Activated CD8-positive, alpha-beta memory T cell treated with anti-CD3 and anti-CD28 coated beads, Interleukin-2, amount 50 U/mL, for 4 hours (primary cell): Measurements from ENCODE around the gene SNAP47.

Experiments used
- DNase-seq: peaks from one replicate; pipeline ENCODE4 v3.0.0-alpha.2; 2020

The SNAP47 gene

DNA sequence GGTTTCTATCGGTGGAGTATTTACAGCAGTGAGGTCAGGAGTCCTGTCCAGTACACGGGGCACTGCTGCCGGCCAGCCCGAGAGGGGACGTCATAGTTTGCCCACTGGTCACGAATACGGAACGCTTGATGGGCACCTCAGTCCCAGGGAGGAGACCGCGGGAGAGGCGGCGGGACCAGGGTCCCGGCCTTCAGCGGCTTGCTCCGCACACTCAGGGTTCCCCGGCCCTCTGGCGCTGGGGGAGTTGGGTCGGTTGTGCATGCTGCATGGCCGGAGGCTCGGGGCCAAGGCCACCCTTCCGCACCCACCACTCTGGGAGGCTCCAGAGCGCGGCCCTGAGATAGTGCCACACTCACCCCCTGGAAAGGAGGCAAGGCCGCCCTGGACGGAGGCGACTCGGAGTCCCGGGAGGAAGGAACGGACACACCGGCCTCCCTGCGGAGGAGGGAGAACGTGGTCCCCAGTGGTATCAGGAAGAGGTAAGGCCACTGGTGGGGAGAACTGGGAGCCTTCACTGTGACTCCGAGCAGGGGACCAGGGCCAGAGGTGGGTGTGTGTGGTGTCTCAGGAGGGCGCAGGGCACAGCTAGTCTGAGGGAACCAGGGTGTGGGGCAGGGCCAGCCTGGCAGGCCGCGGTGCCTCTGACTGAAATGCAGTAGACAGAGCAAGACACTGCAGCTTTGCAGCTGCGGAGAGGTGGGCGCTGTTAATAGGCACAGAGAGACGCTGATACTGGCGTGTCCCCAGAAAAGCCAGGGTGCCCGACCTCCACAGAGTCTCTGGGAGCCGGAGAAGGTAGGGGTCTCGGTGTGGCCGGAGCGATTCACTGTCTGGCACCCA lies 51.7 kb downstream of the SNAP47 start:
- peak; percentile 24 for DNase-seq

DNA sequence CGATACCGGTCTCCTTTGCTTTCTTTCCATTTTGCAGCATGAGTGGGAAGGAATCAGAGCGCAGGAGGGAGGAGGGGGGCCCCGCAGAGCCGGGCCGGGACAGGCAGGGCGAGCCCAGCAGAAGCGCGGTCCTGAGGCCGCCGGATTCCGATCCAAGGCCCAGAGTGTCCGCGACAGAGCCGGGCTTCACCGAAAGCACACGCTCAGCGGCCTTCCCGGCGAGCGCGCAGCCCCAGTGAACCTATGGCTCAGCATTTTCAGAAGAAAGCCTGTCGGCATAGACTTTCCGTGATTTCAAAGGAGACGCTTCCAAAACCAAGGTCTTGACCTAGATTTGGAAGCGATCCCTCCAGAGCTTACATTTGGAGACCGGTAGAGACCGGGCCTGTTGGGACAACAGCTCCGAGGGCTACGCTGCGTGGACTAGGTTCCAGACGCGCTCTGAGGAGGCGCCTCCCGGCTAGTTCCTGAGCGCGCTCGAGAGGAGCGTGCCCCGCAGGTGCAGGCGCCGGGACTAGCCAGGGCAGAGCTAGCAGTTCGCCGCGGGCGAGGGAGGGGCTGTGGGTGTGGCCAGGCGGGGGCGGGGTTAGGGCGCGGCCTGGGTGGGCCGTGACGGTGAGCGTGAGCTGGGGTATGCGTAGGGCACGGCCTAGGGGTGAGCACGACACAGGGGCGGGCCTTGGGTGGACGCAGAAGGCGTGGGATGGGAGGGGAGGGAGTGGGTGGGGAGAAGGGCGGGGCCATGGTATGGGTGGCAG lies 52.5 kb downstream of the SNAP47 start:
- peak; percentile 96 for DNase-seq

DNA sequence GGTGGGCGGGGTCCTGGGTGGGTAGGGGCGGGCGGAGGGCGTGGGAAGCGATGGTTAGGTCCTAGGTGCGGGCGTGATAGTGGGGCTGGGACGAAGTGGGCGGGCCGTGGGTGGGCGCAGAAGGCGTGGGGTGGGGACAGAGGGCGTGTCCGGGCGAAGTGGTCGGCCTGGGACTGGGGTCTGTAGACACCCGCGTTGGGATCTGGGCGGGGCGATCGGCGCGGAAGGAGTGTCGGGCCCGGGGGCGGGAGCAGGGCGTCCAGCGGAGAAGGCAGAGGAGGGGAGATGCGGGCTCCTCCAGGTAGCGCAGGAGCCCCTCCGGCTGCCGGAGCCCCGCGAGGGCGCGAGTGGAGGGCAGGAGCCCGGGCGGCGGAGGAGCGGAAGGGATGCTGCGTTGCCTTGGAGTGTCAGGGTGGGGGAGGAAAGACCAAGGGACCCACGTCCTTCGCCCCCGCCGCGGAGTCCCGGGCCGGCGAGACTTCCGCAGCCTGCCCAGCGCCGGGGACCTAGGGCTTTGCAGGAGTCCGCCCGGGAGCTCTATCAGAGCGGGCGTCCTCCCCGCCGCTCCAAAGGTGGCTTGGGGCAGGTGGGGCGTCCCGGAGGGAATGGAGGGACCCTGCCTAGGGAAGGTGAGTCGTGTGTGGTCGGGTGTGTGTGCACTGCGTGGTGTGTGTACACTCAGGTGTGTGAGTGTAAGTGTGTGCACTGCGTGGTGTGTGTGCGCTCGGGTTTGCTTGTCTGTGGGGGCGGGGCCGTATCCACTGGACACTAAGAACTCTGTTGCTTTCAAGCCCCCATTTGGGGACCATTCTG lies 53.2 kb downstream of the SNAP47 start:
- DNase-seq = peak; percentile 32

DNA sequence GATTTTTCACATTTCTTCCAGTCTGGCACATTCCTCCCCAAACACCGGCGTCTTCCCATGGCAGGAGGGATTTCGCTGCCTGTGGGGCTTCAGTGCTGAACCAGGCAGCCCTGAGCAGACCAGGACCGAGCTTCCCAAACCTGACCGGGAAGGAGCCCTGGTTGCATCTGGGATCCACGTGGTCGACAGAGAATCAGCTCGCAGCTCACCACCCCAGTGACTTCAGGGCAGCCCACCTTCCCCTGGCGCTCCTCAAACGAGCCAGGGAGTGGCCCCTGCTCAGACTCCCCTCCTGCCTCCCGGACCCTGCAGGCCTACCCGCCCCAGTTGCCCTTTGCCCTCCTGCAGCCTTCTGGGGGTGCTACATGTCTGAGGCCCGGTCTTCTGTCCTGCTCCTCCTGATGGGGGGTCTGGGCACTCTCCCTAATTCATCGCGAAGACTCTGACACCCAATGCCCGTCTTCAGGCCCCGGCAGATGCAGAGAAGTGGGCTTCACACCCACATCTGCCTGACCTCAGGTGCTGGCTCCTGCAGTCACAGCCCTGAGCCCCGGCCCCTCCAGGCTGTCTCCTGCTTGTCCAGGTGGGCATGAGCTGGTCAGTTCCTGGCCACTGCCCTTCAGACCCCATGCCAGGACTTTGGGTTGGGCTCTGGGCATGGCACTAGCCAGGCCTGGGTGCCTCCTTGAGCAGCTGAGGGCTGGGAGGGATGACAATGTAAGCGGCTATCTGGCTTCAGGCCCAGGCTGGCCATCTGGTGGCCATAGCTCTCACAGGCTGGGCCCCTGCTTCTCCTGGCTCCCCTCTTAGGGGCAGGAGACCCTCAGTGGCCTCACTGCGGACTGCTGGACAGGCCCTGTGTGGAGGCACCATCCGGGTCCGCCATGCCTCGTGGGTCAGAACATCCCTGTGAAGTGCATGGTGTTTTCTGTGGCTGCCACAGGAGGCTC lies 54.1 kb downstream of the SNAP47 start:
- DNase-seq = peak; percentile 16

DNA sequence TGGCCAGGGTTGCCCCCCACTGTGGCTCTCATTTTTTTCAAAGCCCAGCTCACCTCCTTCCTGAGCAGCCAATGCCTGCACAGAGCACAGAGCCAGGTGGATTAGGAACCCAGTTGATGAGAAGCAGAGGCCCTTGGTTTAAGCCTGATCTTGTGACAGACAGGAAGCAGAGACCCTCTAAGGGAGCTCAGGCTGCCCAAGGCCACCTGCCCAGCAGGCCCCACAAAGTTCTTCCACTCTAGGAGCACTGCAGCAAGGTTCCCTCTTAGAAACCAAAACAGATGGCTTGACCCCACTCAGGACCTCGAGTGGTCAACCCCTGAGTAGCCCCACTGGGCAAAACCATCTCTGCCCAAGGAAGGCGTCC lies 54.8 kb downstream of the SNAP47 start:
- no peak for DNase-seq

DNA sequence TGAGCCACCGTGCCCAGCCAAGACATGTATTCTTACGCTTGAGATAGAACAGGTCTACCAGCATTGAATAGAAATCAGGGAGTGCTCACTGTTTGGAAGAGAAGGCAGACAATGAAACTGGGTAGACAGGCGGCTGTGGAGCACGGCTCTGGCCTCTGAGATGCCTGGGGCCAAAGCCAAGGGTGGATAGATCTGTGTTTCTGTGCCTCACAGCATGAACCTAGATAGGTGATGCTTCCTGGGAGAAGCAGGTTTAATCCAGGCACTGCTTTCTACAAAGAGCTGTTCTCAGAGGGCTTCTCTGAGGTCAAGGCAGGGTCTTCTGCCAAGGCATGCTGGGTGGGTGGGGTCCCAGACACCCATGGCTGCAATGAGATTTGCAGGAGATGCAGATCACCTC lies 55.6 kb downstream of the SNAP47 start:
- no peak for DNase-seq

DNA sequence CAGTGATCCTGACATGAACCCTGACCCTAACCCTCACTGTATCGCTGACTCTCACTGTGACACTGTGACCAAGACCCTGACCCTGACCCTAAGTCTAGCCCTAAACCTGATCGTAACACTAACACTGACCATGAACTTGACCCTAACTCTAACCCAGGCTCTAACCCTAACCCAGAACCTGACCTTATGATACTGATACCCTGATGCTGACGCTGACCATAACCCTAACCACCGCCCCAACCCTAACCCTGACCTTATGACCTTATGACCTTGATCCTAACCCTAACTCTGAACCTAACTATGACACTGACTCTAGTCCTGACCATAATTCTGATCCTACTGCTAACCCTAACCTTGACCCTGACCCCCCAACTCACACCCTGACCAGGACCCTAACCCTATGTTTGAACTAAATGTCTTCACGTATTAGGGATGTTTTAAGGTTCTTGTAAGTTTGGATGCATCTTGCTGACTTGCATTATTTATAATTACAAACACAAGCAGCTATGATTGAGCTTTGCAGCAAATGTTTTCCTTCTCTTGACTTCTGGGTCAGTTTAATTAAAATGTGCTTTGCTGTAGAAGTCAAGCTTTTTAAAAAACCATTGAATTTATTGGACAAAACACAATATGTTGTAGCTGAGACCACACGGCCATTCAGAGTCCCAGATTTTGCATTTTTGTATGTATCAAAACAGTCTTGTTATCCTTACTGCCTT lies 56.3 kb downstream of the SNAP47 start:
- no peak for DNase-seq

DNA sequence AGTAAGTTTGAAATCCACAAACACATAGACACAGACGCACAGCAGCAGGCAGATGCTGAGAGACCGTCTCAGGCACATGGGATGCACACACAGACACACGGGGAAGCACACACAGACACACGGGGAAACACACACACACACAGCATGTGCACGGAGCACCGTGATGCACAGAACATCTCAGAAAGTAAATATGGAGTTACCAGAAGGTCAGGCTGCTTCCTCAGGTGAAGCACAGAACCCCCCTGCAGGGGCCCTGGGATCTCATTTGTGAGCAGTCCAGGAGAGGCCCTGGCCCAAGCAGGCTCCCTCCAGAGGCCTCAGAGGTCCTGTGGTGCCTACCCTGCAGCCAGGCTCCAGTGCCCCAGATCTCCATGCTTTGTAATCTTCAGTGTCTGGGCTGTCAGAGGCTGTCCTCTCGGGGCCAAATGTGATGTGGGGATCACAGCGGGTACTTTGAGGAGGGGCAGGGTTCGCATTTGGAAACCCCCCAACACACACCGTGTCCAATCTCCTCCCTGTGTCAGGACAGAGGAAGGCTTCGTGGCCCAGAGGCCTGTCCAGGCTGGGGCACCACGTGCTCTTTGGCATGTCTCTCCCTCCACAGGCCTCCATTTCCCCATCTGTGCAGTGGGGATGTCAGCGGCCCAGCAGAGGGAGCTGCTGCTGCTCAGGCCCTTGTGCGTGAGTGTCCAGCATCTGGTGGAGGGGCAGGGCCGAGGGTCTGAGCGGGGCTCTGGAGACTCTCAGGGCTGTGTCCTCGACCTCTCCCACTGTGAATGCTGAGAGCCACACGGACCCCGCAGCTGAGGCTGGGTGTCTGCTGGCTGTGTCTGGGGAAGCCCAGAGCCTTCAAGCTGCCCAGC lies 57.2 kb downstream of the SNAP47 start:
- no peak for DNase-seq

DNA sequence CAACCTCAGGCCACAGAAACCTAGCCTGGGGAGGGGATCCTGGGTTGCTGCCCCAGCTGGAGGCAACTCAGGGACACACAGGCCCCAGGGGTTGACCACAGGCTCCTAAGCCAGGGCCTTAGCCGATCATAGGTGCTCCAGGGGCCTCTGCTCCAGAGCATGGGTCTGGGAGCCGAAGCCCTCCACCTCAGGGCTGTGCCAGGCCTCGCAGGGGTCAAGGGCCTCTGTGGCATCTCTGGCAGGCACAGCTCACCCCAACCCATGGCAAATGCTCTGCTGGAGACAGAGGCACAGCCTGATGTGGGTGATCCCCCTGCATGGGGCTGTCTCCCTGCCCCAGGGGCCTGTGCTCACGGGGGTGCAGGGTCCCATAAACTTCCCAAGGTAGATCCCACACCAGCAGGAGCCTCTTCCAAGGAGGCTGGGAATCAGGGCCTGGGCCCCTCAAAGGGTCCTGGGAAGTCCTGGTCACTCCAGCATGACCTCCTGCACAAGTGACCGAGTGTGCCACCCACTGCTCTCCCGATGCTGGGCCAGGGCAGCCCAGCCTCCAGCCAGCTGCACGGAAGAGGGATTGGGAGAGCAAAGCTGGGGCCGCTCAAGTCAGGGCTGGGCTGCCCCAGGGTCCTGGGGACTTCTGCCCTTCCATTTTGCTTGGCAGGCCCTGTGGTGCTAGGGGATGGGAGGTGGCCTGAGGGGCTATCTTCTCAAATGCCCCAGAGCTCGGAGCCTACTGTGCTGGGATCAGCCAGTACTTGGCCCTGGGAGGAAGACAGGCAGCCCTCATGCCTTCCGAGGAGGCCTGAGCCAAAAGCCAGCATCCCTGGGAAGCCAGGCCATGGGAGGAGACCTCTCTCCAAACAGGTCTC lies 58.1 kb downstream of the SNAP47 start:
- DNase-seq = no peak

DNA sequence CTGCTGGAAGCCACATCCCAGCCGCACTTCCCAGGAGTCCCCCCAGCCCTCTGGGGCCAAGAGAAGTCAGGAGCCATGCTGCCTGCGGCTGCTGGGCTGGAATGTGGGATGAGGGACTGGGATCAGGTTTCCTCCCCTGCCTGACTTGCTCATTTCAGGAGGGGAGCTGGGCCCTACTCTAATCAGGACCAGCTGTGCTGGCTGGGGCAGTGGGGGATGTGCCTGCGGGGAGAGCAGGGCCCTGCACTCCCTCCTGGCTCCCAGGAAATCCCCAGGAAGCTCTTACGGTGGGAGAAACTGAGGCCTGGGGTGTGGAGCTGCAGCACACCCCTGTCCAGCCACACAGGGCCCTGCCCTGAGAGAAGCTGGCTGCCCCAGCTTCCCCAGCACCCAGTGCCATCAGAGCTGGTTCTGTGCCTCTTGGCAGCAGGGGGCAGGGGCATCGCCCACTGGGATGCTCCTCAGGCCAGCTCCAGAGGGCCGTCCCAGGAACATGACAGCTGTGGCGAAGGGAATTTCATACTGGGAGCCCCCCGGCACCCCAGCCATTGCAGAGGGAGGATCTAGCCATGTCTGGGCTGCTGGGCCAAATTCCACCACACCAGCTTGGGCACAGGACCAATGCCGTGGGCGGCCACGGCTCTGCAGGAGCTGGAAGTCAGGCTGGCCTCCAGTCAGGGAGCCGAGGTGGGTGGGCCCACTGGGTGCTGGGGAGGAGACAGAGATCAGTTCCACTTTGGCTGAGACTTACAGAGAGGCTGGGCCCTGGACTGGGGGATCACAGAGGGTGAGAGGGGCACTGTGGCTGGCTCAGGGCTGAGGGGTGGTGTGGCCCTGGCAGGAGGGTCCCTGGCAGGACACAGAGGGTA lies 58.9 kb downstream of the SNAP47 start:
- DNase-seq = no peak

DNA sequence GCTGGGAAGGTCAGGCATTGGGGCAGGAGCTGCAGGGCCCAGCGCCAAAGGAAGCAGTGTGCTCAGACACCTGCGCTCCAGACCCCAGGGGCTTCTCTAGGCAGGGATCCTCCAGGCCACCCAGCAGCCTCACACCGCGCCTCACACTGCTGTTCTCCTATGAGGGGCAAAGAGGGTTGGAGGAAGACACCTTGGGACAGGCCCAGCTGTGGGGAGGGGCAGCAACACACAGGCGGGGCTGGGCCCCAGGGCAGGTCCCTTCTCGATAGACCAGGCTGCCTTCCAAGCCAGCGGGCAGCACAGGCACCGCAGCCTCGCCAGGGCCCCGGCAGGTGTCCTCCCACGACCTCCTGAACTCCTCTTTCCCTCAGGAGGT lies 59.6 kb downstream of the SNAP47 start:
- DNase-seq = no peak

DNA sequence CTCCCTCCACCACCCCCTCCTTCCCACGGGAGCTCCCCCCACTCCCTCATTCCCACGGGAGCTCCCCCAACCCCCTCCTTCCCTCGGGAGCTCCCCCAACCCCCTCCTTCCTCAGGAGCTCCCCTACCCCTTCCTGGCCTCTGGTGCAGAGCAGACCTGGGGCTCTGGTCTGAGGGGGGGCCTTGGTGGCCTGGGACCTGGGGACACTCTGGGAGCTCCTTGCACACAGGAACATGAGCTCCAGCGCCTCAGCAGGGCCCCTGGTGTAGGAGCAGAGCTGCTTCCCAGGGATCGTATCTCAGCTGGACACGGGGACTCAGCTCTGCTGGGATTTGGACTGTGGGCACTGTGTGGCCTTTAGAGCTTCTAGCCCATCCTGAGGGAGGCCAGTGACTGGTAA lies 60.5 kb downstream of the SNAP47 start:
- DNase-seq = no peak

DNA sequence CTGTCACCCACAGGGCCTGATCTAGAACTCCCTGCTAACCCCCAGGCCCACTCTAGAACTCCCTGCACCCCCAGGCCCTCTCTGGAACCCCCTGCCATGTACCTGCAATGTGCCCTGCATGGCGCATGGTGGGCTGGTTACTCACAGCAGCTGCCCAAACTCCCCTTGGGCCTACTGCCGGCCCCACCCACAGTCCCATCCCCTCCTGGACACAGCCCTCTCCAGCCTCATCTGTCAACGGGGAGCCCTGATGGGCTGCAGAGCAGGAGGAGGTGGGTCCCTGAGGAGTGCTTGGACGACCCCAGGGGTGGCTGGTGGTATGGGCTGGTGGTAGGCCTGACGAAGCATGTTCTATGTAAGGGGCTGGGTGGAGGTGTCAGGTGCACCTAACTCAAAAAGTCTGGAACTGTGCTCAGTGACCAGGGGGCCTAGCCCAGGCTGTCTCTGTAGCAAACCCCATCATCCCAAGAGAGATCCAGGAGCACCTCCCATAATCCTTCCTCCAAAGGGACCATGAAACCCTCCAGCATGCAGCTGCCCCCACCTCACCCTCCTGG lies 61.2 kb downstream of the SNAP47 start:
- DNase-seq = no peak

DNA sequence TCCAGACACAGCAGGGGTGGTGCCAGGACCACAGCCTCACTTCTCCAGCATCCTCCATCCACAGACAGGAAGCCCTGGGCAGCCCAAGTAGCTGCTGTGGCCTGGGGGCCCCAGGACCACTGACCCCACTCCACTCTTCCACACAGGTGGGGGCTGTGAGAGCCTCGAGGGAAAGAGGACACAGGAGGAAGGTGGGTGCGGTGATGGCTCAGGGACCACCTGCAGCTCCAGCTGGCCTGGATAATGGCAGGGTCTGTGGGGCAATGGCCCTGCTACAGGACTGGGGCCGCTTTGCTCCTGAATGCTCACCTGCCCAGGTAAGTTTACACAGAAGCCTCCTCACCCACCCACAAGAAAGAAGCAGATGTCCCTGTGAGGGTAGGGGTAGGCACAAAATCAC lies 61.9 kb downstream of the SNAP47 start:
- no peak for DNase-seq

DNA sequence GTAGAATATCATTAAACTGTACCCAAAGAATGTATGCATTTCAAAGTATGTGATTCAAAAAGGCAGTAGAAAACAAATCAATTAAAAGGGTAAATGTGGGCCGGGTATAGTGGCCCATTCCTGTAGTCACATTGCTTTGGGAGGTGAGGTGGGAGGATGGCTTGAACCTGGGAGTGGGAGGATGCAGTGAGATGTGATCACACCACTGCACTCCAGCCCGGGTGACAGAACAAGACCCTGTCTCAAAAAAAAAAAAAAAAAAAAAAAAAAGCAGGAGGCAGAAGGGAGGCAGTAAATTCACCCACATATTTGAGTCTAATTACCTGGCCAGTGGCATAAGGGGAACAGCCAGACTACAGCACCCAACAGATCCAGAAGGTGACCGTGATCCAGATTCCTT lies 62.4 kb downstream of the SNAP47 start:
- DNase-seq = no peak

DNA sequence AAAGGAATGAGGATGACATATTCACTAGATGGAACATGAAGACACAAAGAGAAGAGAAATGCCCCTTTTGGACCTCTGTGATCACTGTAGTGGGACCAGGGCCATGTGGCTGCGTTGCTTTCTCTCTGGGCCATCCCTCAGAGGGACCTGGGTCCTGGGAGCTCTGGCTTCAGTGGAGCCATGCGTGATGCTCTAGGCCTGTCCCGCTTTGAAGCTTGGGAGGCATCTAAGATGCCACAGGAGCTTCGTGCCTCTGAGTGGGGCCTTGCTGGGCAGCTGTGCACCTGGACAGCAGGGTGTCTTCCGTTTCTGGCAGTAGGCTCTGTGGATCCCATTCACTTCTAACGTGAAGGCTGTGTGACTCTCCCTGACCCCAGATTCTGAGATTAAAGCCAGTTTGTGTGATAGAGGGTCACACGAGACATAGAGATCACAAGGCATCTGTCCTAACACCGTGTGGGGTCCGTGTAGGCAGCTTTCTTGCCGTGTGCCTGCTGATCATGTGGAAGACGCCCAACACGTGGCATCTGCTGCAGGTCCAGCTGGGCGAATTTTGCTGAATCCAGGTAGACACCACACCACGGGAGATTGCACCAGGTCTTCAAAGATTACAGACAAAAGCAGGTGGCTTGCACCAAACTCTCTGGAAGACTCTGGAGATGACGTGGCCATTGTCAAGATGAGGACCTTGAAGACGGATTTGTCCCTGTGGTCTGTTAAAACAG lies 63.0 kb downstream of the SNAP47 start:
- DNase-seq = no peak

DNA sequence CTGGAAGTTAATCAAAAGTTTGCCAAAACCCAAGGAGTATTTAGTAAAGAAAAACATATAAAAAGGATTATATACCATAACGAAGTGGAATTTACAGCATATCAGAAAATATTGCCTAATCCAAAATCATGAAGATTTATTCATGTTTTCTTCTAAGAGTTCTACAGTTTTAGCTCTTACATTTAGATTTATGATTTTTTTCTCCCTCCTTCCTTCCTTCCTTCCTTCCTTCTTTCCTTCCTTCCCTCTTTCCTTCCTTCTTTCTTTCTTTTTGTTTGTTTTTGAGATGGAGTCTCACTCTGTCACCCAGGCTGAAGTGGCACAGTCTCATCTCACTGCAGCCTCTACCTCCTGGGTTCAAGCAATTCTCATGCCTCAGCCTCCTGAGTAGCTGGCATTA lies 64.5 kb downstream of the SNAP47 start:
- DNase-seq = no peak

DNA sequence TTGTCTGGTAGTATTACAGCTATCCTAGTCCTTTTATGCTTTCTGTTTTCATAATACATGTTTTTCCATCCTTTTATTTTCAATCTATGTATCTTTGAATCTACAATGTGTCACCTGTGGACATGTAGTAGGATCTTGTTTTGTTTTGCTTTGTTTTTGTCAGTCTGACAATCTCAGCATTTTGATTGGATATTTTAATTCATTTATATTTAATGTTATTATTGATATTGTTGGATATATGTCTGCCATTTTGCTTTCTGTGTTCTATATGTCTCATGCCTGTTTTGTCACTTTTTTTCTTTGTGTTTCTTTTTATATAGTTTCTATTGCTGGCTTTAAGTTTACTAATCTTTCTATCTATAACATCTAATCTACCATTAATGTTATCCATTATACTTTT lies 68.7 kb downstream of the SNAP47 start:
- DNase-seq = no peak
